Measurements from ENCODE around the gene HSPBP1.

HSPBP1 gene

DNA sequence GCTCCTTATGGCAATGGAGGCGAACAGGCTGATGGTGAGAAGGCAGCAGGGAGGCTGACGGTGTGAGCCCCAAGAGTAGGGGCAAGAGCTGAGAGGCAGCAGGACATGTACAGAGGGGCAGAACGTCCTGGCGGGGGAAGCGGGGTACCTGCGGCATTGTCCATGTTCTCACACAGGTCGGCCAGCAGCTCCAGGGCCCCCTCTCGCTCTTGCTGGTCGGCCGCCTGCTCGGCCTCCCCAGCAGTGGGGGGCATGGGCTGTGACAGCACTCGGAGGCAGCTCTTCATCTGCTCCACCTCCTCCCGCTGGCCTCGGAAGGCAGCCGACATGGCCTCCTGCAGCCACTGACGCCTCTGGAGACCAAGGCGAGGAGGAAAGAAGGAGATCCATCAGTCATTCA is 2.4 kb downstream of the HSPBP1 start:
- peaks cover 33% of the 10 kb centered on the region for H3K36me3 Mint-ChIP-seq (ENCODE audit: insufficient read depth)
- no peaks in the 10 kb centered on the region for H3K27me3 Mint-ChIP-seq
- H3K4me3 Mint-ChIP-seq, result peak overlapping the region; percentile 76 to 78
- peak overlapping the region; percentile 94 to 95 for H3K27ac Mint-ChIP-seq
- H3K4me1 Mint-ChIP-seq (ENCODE audit: low read depth in 2 of 2), result peaks cover 29 to 32% of the 10 kb centered on the region in 2 donors
- DNase-seq, result no peak
- ATAC-seq (replicated peaks), result no peak
- no peaks in the 10 kb centered on the region for H3K9me3 Mint-ChIP-seq

DNA sequence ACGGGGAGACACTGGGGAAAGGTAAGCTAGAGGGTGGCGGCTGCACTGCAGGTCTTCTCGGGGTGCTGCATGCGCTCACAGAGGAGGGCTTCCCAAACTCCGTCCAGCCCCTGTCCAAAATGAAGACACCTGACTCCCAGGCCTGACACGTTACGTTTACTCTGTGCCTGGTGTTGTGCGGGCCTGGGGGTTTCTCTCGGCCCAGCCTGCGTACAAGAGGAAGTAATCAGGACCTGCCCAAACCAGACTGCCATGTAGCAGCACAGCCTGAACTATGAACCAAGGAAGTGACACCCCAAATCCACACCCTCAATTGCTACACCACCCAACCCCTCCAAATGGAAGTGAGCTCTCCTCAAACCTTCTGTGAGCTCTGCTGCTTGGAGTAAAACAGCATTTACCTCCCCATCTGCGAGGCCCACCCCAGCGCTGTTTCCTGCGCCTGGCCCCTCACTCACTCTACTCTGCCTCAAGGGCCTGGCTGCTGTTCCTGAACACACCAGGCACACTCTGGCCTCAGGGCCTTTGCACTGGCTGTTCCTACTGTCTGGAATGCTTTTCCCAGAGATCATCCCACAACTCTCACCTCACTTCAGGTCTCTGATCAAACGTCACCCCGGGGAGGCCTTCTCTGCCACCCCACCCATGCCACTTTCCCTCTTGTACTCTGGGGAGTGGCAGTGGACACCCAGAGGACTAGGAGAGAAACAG is 3.0 kb downstream of the HSPBP1 start:
- DNase-seq (peak in 1 of 3 experiments; percentile 33), ATAC-seq (replicated peaks) (peak; percentile 14)
- H3K9me3 Mint-ChIP-seq, result no peaks in the 10 kb centered on the region
- H3K4me3 Mint-ChIP-seq, result peak overlapping the region; percentile 76 to 78
- peaks cover 30 to 32% of the 10 kb centered on the region in 2 donors for H3K4me1 Mint-ChIP-seq (ENCODE audit: low read depth in 2 of 2)
- H3K27me3 Mint-ChIP-seq, result no peaks in the 10 kb centered on the region
- peak overlapping the region; percentile 94 to 95 for H3K27ac Mint-ChIP-seq
- peaks cover 34% of the 10 kb centered on the region for H3K36me3 Mint-ChIP-seq (ENCODE audit: insufficient read depth)

DNA sequence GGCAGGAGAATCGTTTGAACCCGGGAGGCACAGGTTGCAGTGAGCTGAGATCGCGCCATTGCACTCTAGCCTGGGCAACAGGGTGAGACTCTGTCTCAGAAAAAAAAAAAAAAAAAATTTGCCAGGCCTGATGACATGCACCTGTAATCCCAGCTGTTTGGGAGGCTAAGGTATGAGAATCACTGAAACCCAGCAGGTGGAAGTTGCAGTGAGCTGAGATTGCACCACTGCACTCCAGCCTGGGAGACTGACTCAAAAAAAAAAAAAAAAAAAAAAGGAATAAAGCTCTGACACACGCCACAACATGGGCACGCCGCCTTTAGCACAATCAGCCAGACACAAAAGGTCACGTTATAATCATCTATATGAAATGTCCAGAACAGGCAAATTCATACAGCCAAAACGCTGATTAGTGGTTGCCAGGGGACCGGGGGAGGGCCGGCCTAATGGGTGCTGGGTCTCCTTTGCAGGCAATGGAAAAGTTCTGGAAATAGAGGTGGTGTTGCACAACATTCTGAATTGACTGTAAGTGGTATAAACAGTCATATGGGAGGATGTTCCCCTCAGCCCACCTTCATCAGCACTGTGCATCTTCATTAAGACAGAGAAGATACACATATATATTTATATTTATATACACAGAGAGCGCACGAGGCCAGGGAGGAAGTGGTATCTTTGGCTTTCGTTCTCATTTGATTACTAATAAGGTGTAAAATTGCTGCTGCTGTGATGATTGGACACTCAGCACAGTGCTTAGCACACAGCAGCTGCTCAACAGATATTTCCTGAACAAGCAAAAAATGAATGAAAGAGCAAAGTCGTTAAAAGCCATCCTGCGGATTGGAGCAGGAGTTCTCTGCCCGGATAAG is 3.8 kb downstream of the HSPBP1 start:
- DNase-seq, result peak in 1 of 3 experiments; percentile 39

DNA sequence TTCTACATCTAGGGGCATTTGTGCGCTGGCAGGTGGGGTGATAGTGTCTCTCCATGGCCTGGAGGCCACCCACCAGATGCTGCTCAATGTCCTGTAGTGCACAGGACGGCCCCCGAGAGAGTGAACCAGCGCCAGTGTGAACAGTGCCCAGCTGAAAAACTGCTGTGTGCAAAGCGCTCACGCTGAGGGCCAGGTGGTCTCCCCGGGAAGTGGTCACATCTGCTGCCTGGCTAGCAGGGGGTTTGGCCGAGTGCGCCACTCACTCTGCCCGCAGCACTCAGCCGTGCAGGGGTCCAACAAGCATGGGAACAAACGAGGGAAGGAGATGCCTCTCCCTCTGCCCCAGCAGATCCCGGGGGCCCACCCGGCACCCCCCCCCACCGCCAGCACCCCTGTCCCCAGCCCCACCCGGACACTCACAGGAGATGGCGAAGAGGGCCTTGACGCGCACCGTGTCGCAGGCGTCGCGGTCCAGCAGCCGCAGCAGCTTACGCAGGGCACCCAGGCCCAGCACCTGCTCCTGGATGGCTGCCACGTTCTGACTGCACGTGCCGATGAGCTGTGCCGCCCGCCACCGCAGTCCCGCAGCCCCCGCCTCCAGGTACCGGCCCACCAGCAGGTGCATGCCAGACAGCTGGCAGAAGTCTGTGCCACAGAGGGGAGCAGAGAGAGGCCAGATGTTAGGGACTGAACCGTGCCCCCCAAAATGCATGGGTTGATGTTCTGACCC is 5.8 kb downstream of the HSPBP1 start:
- Mint-ChIP-seq H3K27ac (no peak overlapping the region), H3K4me1 (ENCODE audit: low read depth in 2 of 2) (peaks cover 16 to 19% of the 10 kb centered on the region in 2 donors), H3K4me3 (no peak overlapping the region), H3K36me3 (ENCODE audit: insufficient read depth) (peaks cover 35% of the 10 kb centered on the region), H3K27me3 (no peaks in the 10 kb centered on the region), H3K9me3 (no peaks in the 10 kb centered on the region)
- ATAC-seq (replicated peaks), result no peak
- DNase-seq, result no peak

More for the DNA sequence above, 3.8 kb downstream of the HSPBP1 start:
- peak overlapping the region; percentile 94 to 95 for H3K27ac Mint-ChIP-seq
- peak; percentile 47 for ATAC-seq (replicated peaks)
- peaks cover 29 to 32% of the 10 kb centered on the region in 2 donors for H3K4me1 Mint-ChIP-seq (ENCODE audit: low read depth in 2 of 2)
- H3K27me3 Mint-ChIP-seq, result no peaks in the 10 kb centered on the region
- H3K9me3 Mint-ChIP-seq, result no peaks in the 10 kb centered on the region
- peaks cover 41% of the 10 kb centered on the region for H3K36me3 Mint-ChIP-seq (ENCODE audit: insufficient read depth)
- peak overlapping the region; percentile 76 to 78 for H3K4me3 Mint-ChIP-seq

DNA sequence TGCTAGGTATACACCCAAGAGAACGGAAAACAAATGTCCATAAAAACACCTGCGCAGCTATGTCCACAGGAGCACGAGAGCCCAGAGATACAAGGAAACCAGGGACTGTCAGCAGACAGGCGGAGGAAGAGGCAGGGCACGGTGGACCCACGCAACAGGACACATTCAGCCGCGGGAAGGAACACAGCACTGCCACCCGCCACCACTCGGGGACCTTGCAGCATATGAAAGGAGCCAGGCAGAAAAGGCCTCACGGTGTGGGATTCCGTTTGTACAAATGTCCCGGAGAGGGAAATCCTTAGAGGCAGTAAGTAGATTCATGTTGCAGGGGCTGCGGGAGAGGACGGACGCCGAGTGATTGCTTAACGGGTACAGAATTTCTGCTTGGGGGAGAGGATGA is 7.8 kb downstream of the HSPBP1 start:
- no peak for DNase-seq
- ATAC-seq (replicated peaks), result no peak
- Mint-ChIP-seq H3K4me1 (ENCODE audit: low read depth in 2 of 2) (peaks cover 11 to 13% of the 10 kb centered on the region in 2 donors), H3K9me3 (no peaks in the 10 kb centered on the region), H3K4me3 (no peak overlapping the region), H3K27ac (no peak overlapping the region), H3K36me3 (ENCODE audit: insufficient read depth) (peaks cover 39% of the 10 kb centered on the region), H3K27me3 (no peaks in the 10 kb centered on the region)

DNA sequence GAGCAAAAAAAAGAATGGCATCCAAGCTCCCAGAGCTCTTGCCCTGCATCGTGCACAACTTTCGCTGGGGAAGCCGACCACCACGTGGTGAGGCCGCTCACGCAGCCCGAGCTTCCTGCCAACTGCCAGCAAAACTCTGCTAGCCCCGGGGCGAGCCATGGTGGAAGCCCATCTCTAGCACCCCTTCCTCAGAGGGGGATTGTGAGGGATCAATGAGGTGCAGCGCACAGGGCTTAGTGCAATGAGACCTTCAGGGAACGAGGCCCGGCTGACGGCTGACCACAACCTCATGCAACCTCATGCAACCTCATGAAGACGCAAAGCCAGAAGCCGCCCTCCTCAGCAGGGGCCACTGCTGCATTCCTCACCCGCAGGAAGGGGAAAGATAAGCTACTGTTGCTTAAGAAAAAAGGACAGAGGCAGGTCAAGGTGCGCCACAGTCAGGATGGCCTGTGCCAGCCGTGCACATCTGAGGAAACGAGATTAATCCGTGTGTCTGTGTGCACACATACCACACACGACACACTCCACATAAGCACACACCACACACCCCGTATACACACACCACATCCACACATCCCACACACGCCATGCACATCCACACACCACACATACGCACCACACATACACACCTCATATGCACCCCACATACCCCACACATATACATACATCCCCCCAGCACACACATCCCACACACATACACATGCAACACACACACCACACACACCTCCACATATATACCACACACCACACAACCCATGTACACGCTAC is 9.6 kb downstream of the HSPBP1 start:
- Mint-ChIP-seq H3K36me3 (ENCODE audit: insufficient read depth) (peaks cover 32% of the 10 kb centered on the region), H3K9me3 (peaks cover 6 to 8% of the 10 kb centered on the region in 2 donors), H3K4me1 (ENCODE audit: low read depth in 2 of 2) (peaks cover 9% of the 10 kb centered on the region in 2 donors), H3K4me3 (no peak overlapping the region), H3K27me3 (no peaks in the 10 kb centered on the region), H3K27ac (no peak overlapping the region)
- DNase-seq (no peak), ATAC-seq (replicated peaks) (no peak)

DNA sequence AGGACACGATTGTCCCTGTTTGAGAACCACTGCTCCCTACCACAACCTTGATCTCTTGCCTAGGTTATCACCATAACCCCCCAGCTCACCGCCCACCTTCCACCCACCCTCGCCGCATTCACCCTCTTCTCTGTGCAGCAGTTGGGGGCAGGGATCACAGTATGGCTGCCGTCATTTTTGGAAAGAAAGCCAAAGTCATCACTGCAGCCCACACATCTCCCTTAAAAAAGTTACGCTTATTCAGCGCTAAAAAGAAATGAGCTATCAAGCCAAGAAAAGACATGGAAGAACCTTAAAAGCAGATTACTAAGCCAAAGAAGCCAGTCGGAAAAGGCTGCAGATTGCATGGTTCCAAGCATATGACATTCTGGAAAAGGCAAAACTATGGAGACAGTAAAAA is 10.6 kb downstream of the HSPBP1 start:
- H3K36me3 Mint-ChIP-seq (ENCODE audit: insufficient read depth), result peaks cover 37% of the 10 kb centered on the region
- ATAC-seq (replicated peaks), result no peak

DNA sequence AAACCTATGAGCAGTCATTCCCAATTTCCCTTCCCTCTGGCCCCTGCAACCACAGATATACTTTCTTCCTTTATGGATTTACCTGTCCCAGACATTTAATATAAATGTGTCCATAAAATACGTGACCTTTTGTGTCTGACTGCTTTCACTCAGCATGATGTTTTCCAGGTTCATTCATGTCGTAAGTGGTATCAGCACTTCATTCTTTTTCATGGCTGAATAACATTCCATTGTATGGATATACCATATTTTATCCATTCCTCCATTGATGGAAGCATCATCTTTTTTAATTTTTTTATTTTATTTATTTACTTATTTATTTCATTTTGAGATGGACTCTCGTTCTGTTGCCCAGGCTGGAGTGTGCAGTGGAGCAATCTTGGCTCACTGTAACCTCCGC is 13.1 kb downstream of the HSPBP1 start:
- H3K4me1 Mint-ChIP-seq (ENCODE audit: low read depth in 2 of 2), result peaks cover 6 to 9% of the 10 kb centered on the region in 2 donors
- peak overlapping the region; percentile 2 to 77 for H3K27ac Mint-ChIP-seq
- peaks cover 30% of the 10 kb centered on the region for H3K36me3 Mint-ChIP-seq (ENCODE audit: insufficient read depth)
- ATAC-seq (replicated peaks) (no peak), DNase-seq (no peak)
- H3K4me3 Mint-ChIP-seq, result peak overlapping the region in 1 of 2 donors; percentile 4
- H3K27me3 Mint-ChIP-seq, result no peaks in the 10 kb centered on the region
- H3K9me3 Mint-ChIP-seq, result peaks cover 6 to 8% of the 10 kb centered on the region in 2 donors

More for the DNA sequence above, 10.6 kb downstream of the HSPBP1 start:
- peaks cover 6 to 8% of the 10 kb centered on the region in 2 donors for H3K9me3 Mint-ChIP-seq
- H3K4me3 Mint-ChIP-seq, result no peak overlapping the region
- peaks cover 9% of the 10 kb centered on the region in 2 donors for H3K4me1 Mint-ChIP-seq (ENCODE audit: low read depth in 2 of 2)
- no peak for DNase-seq
- no peaks in the 10 kb centered on the region for H3K27me3 Mint-ChIP-seq
- H3K27ac Mint-ChIP-seq, result no peak overlapping the region

DNA sequence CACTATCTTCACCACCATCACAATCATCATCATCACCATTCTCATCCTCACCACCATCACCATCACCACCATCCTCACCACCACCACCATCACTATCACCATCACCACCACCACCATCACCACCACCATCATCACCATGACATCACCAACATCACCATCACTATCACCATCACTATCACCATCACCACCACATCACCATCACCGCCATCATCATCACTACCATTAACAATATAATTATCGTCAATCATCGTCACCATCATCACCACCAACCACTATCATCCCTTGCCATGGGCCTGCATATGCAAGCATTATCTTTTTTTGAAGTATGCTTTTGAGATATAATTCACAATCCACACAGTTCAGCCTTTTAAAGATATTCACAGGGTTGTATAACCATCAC is 13.5 kb downstream of the HSPBP1 start:
- DNase-seq (no peak), ATAC-seq (replicated peaks) (no peak)
- Mint-ChIP-seq H3K9me3 (peaks cover 6 to 8% of the 10 kb centered on the region in 2 donors), H3K27ac (peak overlapping the region; percentile 2 to 77), H3K4me1 (ENCODE audit: low read depth in 2 of 2) (peaks cover 6 to 9% of the 10 kb centered on the region in 2 donors), H3K27me3 (no peaks in the 10 kb centered on the region), H3K36me3 (ENCODE audit: insufficient read depth) (peaks cover 25% of the 10 kb centered on the region), H3K4me3 (peak overlapping the region in 1 of 2 donors; percentile 4)

DNA sequence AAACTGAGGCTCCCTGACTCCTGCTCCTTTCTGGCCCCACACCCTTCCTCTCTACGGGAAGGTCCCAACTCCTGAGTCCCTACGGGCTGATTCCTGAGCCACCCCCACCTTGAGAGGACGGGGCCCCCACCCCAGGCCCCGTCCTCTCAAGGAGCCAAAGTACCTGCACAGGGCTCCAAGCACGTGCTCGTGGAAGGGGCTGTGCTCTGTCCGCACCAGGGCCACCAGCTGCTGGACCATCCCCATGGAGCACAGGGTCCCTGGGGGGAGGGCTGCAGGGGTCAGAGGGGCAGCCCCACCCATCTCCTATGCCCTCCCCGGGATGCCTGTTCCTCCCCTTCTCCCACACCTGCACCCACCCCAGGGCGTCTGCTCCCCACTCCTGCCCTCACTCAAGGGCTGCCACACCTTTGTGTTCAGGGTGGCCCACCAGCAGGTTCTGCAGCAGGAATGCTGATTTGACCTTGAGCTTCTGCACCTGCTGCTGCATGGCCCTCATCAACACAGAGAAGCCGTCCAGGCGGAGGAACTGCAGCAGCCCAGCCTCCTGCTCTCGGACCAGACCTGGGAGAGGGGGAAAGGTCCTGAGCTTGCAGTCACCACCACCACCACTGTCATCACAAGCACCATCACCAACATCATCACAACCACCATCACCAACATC is 14.1 kb downstream of the HSPBP1 start:
- H3K27ac Mint-ChIP-seq, result peak overlapping the region; percentile 2 to 77

DNA sequence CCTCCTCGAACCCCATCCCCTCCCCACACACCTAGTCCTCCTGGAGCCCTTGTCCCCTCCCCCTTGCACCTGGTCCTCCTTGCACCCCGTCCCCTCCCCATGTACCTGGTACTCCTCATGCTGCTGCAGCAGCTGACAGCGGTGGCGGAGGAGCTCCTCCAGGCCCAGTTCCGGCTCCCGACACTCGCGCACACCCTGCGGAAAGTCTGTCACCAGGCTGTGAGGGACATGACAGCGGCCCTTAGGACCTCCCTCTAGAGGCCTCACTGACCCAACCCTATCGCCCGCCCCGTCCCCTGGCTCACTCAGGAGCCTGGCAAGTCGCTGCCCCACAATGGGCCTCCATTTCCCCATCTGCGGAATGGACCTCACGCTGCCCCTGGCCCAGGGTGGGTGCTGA is 14.7 kb downstream of the HSPBP1 start:
- Mint-ChIP-seq H3K27ac (no peak overlapping the region), H3K9me3 (peaks cover 6 to 8% of the 10 kb centered on the region in 2 donors), H3K27me3 (no peaks in the 10 kb centered on the region), H3K4me3 (no peak overlapping the region), H3K4me1 (ENCODE audit: low read depth in 2 of 2) (peaks cover 7 to 9% of the 10 kb centered on the region in 2 donors), H3K36me3 (ENCODE audit: insufficient read depth) (peaks cover 19% of the 10 kb centered on the region)
- DNase-seq (no peak), ATAC-seq (replicated peaks) (no peak)

More for the DNA sequence above, 14.1 kb downstream of the HSPBP1 start:
- ATAC-seq (replicated peaks), result no peak
- Mint-ChIP-seq H3K9me3 (peaks cover 6 to 8% of the 10 kb centered on the region in 2 donors), H3K36me3 (ENCODE audit: insufficient read depth) (peaks cover 23% of the 10 kb centered on the region), H3K4me3 (peak overlapping the region in 1 of 2 donors; percentile 4), H3K4me1 (ENCODE audit: low read depth in 2 of 2) (peaks cover 6 to 9% of the 10 kb centered on the region in 2 donors), H3K27me3 (no peaks in the 10 kb centered on the region)
- DNase-seq, result no peak

DNA sequence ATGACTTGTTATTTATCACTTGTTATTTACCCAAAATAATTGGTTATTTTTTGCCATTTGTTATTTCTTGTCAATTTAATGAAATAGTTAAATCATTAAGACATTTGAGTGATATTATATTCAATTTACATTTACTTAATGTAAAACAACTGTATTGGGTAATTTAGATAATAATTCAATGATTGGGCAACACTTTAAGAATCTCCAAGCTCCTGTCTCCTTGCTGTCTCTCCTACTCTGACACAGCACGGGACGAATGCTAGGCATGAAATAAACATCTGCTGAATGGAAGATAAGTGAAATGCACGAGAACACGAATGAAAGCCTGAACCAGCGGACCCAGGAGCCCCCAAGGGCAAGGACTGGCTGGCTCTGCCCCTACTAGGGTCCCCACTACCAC is 15.4 kb downstream of the HSPBP1 start:
- no peaks in the 10 kb centered on the region for H3K27me3 Mint-ChIP-seq
- H3K36me3 Mint-ChIP-seq (ENCODE audit: insufficient read depth), result peaks cover 22% of the 10 kb centered on the region
- H3K4me1 Mint-ChIP-seq (ENCODE audit: low read depth in 2 of 2), result peaks cover 9 to 11% of the 10 kb centered on the region in 2 donors
- no peak overlapping the region for H3K4me3 Mint-ChIP-seq
- H3K9me3 Mint-ChIP-seq, result peaks cover 6 to 8% of the 10 kb centered on the region in 2 donors
- no peak for ATAC-seq (replicated peaks)
- H3K27ac Mint-ChIP-seq, result no peak overlapping the region
- no peak for DNase-seq
